ENCODE results near the gene TACR1.

TACR1 gene

DNA sequence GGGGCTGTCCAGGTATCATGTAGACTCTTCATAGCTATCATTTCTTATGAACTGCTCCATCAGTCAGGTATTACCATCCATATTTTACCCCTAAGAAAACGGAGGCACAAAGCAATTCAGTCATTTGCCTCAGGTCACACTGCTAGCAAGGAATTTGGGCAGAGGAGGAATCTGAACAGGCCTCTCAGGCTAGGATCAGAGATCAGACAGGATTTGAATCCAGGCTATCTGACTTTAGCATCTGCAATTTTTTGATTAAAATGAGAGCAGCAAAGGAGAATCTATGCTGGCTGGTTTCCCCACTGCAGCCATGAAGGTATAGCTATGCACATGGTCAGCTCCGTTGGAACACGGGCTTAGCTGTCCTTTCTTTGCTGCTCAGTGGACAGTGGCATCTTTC lies 60.1 kb downstream of the TACR1 start:
- no peak for DNase-seq

DNA sequence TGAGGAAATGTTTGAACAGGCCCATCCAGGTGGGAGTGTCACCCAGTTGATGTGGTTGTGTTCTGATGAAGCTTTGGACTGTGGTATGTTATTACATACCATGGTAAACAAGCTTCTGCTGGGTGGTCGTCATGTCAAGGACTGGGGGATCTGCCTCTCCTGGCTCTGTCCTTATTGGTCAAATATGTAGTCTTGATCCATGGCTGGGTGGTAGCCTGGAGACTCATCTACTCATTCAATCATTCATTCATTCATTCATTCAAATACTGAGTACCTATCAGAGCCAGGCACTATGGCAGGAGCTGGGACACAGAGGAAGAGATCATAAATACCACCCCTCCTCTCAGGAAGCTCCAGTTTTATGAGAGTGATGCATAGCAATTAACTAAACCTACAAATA lies 60.8 kb downstream of the TACR1 start:
- no peak for DNase-seq

DNA sequence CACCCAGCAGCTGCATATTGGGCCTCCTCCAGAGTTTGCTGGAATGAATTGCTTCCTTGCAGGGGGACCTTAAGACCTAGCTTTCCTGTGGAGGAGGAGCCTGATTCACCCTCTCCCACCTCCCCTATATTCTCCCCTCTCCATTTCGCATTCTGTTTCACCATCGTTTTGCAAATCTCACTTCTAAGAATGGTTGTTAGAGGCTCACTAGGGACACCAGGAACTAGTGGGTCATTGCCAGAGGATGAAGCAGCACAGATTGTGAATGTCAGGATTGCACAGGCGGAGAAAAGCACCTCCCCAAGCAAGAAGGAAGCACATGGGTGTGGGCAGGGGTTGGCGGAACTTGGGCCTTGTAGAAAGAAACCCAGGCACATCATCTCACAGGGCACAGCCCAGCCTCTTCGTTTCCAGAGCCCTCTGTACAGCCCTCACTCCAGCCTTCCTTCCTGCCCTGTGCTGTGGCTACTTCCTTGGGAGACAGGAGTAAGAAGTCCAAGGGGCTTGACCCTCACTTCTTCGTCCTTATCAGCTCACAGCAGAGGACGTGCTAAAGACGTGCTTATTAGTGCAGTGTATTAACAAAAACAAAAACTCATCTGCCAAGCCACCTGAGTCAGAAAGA lies 63.4 kb downstream of the TACR1 start:
- no peak for DNase-seq

DNA sequence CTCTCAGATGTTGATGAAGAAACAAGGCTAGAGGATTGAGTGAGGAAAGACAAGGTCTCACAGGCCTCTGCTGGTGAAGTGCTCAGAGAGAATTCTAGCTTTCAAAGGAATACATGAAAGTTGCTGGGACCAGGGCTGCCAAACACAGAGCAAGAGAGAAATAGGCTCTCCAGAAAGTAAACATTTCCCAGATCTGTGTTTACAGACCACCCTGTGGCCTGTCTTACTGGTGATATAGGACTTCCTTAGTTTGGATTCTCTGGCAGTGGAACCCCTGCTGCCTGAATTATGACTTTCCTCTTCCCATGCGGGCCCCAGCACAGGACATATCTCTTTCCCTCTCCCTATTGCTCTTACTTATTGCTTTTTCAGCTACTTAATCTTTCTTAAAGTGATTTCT lies 64.5 kb downstream of the TACR1 start:
- DNase-seq: no peak

DNA sequence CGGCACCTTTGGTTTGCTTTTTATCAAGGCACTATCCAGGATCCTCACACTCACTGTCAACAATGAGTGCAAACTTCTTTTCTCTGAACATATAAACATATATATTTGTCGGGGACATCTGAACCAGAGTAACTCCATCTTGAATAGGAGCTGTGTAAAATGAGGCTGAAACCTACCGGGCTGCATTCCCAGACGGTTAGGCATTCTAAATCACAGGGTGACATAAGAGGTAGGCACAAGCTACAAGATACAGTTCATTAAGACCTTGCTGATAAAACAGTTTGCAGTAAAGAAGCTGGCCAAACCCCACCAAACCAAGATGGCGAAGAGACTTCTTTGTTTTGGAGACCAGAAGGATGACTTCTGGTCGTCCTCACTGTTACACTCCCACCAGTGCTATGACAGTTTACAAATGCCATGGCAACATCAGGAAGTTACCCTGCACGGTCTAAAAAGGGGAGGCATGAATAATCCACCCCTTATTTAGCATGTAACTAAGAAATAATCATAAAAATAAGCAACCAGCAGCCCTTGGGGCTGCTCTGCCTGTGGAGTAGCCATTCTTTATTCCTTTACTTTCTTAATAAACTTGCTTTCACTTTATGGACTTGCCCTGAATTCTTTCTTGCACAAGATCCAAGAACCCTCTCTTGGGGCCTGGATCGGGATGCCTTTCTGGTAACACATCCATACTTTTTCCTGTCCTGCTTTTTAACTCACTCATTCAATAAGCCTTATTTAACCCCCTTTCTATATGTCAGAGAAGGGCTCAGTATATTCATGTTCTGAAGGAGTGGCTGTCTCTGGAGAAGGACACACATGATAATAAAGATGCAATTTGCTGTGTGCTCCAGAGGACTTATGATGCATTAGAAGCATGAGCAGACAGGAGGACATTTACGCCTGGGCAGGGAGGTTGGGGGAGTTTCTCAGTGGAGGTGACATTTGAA lies 65.4 kb downstream of the TACR1 start:
- DNase-seq: no peak

DNA sequence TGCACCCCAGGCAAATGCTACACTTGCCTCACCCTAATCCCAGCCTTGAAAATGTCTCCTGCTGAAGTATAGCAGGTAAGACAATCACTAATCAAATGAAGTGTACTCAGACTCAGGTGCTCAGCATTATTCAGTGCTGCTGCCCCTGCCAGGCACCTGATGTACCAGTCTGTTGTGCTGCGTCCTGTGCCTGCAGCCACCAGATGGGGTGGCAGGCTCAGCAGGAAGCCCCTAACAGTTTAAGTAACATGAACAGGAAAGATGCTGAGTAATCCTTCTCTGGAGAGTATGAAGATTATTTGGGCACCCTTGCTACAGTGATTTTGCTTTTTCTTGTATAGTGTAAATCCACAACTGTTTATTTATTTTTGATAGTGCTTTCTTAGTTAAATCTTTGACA lies 69.1 kb downstream of the TACR1 start:
- no peak for DNase-seq

DNA sequence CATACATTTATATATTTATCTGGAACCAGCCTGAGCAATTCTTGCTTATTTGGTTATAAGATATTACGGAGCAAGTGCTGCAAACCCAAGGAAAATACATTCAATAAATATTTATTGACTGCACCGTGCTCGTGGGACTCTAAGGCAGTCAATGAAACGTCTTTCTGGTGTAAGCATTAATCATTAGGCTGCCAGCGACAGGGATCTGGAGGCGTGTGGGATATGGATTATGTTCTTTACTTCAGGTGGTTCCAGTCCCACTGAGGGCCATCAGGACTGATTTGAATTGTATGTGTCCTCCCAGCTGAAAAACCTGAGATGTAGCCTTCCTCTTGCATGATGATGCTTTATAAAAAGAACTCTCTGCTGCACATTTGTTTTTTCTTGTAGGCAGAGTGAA lies 75.4 kb downstream of the TACR1 start:
- DNase-seq: no peak

DNA sequence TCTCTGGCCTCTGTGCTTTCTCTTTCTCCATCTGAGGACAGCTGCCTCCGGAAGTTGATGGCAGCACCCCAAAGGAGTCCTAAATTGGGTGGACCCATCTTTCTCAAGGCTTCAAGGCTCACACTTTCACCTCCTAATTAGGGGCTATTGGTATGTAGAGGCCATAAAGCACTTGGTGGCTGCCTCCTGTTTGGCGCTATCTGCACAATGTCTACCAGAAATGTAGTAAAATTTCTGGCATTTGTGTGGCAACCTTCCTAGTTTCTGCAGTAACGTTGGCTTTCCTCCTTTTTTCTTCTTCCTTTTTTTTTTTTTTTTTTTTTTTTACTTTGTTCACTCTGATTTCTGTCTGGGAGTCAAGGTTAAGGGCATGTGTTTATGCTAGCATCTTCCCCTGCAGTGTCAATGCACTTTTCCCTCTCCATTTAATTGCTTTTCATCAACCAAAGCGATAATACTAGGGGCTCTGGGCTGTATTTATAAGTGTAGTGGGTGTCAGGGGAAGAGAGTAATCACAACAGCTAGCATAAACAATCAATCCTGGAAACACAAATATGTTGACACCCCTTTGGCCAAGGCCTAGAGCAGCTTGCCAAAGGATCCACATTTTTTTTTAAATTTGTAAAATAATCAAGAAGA lies 86.0 kb downstream of the TACR1 start:
- no peak for DNase-seq

DNA sequence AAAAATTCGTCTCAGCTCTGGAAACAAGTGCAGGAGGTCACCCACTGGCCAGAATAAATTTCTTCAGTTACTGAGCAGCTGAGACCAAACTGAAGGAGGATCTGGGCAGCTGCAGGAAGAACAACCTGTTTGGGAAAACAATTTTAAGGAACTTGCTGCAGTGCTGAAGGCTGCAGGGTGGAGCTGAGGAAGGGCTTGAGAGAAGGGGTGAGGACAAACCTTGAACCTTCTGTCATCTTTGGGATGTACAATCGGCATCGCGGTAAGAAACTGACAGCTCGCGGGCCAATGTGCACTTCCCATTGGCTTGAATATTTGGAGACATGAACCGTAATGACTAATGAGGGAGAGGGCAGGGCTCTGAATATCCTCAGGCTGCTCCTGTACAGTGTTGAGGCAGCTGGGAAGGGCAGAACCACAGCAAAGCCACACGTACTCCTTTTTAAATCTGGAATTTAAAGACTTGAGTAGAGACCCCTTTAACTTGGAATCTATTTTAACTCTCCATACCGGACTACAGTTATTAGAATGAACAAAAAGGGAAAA lies 90.3 kb downstream of the TACR1 start:
- no peak for DNase-seq

DNA sequence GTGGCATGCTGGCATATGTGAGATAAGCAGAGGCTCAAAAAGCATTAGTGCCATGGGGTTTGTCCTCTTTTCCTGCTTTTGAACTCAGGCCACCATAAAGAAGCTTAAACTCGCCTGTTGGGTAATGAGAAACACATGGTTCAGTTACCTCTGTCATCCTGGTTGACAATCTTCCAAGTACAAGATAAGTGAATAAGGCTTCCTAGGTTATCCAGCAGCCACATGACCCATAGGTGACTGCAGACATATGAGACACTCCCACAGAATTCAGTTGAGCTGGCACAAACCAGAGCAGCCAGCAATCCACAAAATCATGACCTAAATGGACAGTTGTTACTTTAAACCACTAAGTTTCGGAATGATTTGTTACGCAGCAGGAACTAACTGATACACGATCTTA lies 97.3 kb downstream of the TACR1 start:
- no peak for DNase-seq

DNA sequence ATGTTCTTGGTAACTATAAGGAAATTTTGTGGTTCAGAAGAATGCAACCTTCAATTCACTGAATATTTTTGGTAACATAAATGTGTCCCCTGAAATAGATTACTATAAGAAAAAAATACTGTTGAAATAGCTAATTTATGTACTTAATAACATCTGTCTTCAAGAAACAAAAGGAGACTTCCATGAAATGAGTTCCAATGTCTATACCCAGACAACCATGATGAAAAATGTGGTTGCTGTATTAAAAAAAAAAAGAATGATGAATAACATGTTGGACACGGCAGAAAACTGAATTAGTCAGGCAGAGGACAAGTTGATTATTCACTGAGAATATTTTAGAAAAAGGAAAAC lies 98.5 kb downstream of the TACR1 start:
- DNase-seq: no peak

DNA sequence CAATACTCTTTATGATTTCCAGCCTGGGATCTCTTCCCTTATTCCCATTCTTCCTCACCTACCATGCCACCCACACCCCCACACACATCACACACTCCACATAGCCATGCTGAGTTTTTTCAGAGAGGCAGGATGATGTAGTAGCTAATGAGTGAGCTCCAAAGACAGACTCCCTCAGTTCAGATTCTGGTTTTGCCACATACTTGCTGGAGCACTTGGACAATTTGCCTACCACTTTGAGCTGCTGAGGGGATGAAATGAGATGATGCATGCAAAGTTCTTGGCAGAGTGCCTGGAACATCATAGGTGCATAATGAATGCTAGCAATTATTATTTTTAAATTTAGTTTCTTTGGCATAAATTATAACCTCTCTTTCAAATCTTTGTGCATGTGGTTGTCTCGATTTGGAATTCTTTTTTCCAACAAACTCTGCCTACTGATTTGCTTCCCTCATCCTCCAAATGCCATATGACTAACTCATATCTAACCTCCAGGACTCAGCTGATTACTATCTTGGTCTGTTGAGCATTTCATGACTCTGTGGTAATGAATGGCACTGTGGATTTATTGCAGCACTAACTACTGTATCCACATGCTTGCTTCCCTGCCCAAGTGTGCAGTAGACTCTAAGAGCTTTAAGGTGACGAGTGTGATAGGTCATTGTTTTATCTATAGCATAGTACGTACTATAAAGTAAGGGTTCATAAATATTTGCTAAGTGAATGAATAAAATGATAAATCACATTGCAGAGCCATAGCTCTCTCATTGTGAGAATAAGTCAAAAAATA lies 99.1 kb downstream of the TACR1 start:
- peak; percentile 0 for DNase-seq

DNA sequence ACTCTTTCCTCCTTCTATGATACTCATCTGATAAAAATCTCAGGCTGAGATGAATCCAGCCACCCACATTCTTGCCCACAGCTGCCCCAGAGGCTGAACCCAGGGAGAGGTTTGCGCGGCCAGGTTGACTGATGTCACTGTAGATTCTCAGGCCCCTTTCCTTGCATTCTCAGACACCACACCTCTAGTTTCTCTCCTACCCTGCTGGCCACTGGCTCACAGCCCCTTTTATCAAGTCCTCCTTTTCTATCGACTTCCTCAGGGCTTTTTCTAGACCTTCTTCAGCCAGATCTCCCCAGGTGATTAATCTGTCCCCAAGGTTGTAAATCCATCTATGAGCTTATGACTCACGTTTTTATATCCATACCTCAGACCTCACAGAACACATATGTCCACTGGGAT lies 99.8 kb downstream of the TACR1 start:
- DNase-seq: no peak

DNA sequence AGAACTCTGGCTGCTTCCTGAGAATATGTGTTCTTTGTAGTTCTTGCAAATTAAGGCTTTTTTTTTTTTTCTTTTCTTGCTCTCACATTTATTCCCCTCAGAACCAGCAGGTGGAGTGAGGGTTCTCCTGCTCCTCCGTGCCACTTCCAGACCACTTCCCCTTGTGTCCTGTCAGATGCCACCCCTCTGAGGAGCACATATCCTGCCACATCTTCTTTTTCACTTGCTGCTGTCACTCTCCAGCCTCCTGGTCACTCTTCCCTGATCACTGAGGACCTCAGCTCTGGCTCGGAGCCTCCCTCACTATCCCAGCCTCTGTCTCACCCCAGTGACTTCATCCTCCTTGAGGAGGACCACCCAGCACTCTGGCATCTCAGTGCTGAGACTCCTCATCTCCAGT lies 100.5 kb downstream of the TACR1 start:
- DNase-seq: peak; percentile 43

DNA sequence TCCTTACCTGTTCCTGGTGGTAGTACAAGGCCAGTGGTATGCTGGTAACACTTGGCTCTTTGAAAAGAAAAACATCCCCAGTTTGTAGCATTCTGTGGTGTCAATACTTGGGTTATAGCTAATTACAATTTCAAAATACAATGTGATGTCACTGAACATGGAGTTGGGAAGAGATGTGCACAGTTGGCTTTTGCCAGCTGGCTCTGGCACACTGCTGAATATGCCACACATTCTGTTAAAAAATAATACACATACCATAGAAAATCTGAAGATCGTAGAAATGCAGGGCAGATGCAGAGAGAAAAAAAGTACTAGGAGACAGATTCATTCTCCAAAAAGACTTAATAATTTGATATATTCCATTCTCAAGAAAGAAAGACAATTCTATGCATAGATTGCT lies 101.5 kb downstream of the TACR1 start:
- DNase-seq: no peak

DNA sequence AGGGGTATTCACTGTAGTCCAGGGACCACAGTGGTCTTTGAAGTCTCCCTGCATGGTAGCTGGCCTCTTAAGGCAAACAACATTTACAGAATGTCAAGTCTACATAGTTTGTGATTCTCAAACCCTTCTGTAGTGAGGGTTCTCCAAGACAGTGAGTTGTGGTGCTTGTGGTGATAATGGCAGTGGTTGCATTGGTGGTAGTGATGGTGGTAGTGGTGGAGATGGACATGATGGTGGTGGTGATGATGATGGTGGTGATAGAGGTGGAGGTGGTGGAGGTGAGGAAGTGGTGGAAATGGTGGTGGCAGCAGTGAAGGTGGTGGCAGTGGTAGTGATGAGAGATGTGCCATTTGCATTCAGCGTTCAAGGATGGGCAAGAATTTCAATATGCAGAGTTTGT lies 104.9 kb downstream of the TACR1 start:
- DNase-seq: no peak

DNA sequence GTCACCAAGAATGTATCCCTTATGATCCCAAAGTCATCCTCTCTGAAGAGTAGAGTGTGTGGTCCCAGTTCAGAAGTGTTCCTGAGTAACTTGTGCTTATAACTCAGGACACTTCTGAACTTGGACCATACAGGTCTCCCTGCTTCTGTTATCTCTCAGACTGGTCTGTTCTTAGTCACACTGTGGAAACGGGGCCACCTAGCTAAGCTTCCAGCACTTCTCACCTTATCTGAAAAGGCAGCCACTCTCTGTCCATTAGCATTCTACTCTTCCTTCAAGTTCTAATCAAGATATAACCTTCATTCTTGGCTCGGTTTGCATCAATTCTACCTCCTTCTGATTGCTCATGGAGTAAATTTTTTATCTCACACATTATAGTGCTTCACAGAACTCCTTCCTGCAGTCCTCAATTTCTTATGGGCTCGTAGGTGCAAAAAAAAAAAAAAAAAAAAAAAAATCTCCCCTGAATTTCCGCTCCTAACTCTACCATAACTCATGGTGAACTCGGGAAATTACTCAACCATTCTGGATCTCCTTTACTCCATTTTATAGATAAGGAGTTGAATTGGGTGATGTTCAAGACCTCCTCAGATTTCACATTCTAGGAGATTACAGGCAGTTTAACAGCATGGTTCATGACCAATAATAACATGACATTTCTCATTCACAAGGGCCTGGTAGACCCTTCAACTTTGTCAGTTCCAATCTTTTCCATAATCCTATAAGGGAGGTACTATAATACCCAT lies 108.4 kb downstream of the TACR1 start:
- no peak for DNase-seq

DNA sequence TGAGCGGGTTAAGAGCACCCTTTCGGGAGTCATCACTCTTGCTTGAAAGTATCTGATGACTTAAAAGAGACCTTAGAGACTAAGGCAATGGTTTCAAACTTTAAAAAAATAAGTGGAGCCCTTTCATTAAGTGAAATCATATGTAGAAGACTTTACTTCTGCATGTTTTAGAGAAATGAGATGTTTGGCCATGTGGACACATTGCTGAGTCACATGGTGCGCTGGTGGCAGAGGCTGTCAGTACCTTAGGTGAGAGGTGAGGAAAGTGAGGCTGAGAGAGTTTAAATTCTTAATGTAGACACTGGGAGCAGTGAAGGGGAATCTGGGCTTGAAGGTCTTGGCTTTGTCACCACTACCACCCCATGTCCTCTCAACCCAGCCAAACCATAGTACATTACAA lies 109.8 kb downstream of the TACR1 start:
- no peak for DNase-seq

DNA sequence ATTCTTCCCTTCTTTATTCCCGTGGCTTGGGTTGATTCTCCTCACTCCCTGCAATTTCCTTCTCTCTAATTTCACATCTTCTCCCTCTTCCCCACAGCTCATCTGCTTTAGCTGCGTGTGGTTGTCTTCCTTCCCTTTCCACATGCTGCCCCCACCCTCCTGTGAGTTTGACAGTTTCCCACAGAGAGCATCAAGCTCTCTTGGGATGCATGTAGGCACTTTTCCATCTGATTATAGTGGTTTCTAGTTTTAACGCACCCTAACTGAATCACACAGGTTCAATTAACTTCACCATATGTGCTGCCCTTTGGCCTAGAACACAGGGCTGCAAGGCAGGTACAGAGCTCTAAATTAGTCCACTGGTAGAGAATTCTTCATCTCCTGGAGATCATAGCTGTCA lies 110.5 kb downstream of the TACR1 start:
- no peak for DNase-seq

DNA sequence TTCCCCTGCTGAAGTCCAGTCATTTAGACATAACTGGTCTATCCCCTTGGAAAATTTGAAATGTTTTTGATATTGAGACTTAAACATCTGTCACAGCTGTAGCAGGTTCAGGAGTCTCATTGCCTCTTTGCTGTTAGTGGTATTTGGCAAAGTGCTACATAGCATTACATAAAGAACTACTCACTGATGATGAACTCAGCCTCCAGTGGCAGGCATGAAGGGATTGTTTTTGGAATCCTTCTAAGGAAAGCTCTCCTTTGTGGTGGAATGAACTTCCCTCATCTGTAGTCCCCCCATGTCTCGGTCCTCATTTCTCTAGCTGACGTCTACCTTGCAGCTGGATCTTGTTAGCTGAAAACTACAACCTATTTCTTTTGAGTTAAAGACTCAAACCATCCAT lies 111.6 kb downstream of the TACR1 start:
- DNase-seq: no peak

DNA sequence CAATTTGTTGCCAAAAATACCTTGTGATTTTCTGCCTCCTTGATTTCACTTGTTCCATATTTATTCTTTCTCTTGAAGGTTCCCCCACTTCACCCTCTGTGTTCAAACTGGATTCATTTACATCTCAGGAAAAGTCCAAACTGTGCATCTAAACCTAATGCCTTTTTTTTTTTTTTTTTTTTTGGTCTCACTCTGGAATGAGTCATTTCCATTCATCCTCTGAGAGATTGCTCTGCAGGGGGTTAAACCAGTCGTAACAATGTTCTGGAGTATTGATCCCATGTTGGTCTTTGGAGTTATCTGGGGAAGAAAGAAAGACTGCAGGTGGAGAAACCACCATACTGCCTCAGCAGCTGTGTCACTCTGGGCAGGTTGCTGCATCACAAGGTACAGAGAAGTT lies 119.7 kb downstream of the TACR1 start:
- DNase-seq: no peak

DNA sequence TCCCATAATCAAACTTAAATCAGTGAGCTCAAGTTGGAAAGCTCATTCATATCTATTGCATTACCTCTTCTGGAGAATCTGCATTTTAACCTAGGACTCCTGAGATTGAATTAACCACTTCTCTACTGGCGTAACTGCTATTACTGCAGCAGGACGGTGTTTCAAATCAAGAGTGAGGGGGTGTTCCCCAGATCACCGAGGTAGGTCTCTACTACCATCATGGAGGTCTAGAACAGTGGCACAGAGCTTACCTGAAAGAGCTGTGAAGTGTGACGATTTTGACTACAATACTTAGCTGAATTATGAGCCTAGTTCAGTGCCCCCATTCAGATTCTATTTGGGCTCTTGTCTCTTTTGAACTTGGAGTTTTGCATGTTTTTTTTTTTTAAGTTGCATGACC lies 121.4 kb downstream of the TACR1 start:
- DNase-seq: no peak
